Small intestine (tissue), 7 donors: ENCODE results near the gene PLEKHB2. TPM values are rescaled to one million over a fixed set of nuclear protein-coding genes. Genes with fewer than 3 reads are reported as not detected.
A peak's percentile ranks its signal among the peaks of the same experiment; 100 is the strongest.
"Not testable (repeated sequence)": the region's sequence is repeated elsewhere in the genome, so short reads cannot be mapped to it uniquely, and the experiment has no call there.

Experiments
- DNase-seq, 2 donors: peaks; one replicate each; pipeline versions ENCODE4 v3.0.0 to v3.0.0-alpha.2; 2013
- FAIRE-seq: peaks from 2 replicates; lab custom pipeline; 2012; peaks lifted over from hg19 to GRCh38; lab: Jason Lieb, UNC
- H3K27ac ChIP-seq, 3 donors: one replicate each; pipeline ENCODE4 v1.5.1; 2013; ENCODE audit warnings: low read length in 2 of 3, mild to moderate bottlenecking in 2 of 3, control low read depth in 1 of 3, inconsistent platforms in 1 of 3, low read depth in 1 of 3, moderate library complexity in 1 of 3
- H3K27me3 ChIP-seq, 3 donors: one replicate each; pipeline ENCODE4 v1.6.1; 2013; ENCODE audit warnings: low read length in 3 of 3, inconsistent platforms in 1 of 3; ENCODE audit not compliant: control insufficient read depth in 3 of 3, insufficient read depth in 3 of 3
- H3K36me3 ChIP-seq, 3 donors: one replicate each; pipeline ENCODE4 v1.6.1; 2013; ENCODE audit warnings: low read length in 3 of 3, inconsistent platforms in 1 of 3, low read depth in 1 of 3, mild to moderate bottlenecking in 1 of 3, moderate library complexity in 1 of 3; ENCODE audit not compliant: control insufficient read depth in 3 of 3, insufficient read depth in 2 of 3
- H3K4me1 ChIP-seq, 3 donors: one replicate each; pipeline ENCODE4 v1.6.1; 2013; ENCODE audit warnings: low read length in 2 of 3, inconsistent platforms in 1 of 3, low read depth in 1 of 3, mild to moderate bottlenecking in 1 of 3, moderate library complexity in 1 of 3; ENCODE audit not compliant: control insufficient read depth in 3 of 3, insufficient read depth in 2 of 3
- H3K4me3 ChIP-seq, 3 donors: one replicate each; pipeline ENCODE4 v1.5.1; 2013; ENCODE audit warnings: low read length in 3 of 3, control low read depth in 1 of 3, inconsistent platforms in 1 of 3, low read depth in 1 of 3, mild to moderate bottlenecking in 1 of 3, moderate library complexity in 1 of 3
- H3K9me3 ChIP-seq, 2 donors: one replicate each; pipeline ENCODE4 v1.6.1; 2013; ENCODE audit warnings: low read depth in 1 of 2, low read length in 1 of 2; ENCODE audit not compliant: control insufficient read depth in 2 of 2, insufficient read depth in 1 of 2
- WGBS, 3 donors: extraction: QIAGEN DNeasy Blood & Tissue Kit; methylation state at CpG; one replicate each; pipeline ENCODE4 v1.1.7; 2013; 5-methylcytosine and 5-hydroxymethylcytosine counted together
- polyA plus RNA-seq, 4 donors: library from polyadenylated mRNA; stranded (reverse) in 3 of 4; unstranded in 1 of 4; fragments of 200-250 nt in 3 of 4; fragments of 120-200 nt in 1 of 4; gene quantifications; one replicate each; pipeline versions ENCODE4 v1.2.1 to v1.2.3, GENCODE V29; 2013
- donor health status: healthy with polysubstance abuse.
- donor health status: control.
- donor health status: control.
- donor health status: Bipolar disorder and iron deficiency.
- donor health status: healthy.

The PLEKHB2 gene
- polyA plus RNA-seq, 4 donors: 40.3 to 134 (median 66.4) TPM

DNA sequence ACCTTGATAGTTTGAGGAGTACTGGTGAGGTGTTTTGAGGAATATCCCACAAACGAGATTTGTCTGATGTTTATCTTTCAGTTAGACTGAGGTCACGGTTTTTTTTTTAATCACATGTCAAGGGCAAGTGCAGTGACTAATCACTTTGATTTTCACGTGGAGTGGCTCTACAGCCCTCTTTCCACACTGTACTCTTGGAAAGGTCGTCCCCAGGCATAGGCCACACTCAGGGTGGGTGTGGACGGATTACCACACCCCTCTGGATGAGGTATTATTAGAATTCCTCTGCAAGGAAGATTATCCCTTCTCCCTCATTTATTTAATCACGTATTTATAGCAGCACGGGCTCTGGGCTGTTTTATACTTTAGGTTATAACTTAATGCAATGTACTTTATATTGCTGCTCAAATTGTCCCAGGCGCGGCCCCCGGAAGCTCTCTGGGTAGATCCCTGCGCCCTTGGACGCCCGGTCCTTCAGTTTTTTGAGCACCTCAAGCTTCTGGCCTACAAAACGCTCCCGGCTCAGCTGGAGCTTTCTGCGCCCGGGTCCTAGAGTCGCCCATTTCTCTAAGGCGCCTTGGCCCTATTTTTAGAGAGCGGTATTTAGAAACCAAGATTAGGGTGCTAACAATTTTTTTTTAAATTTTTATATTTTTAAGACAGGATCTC lies 515 bp upstream of the PLEKHB2 start:
- H3K4me1 ChIP-seq: peaks cover 0 to 22% (median 0%) of the 10 kb centered on the region in 3 donors
- FAIRE-seq: no peak
- 0 to 1% (median 0%) methylated on average over 20 of the region's 20 CpGs for WGBS, 3 donors
- DNase-seq: peak; percentile 85 to 89
- H3K27me3 ChIP-seq: no peaks in the 10 kb centered on the region
- peaks cover 0 to 4% (median 0%) of the 10 kb centered on the region in 3 donors for H3K36me3 ChIP-seq
- H3K4me3 ChIP-seq: peak overlapping the region; percentile 92 to 99 (median 97)
- H3K9me3 ChIP-seq: no peaks in the 10 kb centered on the region
- H3K27ac ChIP-seq: peak overlapping the region; percentile 97 to 100 (median 98)

DNA sequence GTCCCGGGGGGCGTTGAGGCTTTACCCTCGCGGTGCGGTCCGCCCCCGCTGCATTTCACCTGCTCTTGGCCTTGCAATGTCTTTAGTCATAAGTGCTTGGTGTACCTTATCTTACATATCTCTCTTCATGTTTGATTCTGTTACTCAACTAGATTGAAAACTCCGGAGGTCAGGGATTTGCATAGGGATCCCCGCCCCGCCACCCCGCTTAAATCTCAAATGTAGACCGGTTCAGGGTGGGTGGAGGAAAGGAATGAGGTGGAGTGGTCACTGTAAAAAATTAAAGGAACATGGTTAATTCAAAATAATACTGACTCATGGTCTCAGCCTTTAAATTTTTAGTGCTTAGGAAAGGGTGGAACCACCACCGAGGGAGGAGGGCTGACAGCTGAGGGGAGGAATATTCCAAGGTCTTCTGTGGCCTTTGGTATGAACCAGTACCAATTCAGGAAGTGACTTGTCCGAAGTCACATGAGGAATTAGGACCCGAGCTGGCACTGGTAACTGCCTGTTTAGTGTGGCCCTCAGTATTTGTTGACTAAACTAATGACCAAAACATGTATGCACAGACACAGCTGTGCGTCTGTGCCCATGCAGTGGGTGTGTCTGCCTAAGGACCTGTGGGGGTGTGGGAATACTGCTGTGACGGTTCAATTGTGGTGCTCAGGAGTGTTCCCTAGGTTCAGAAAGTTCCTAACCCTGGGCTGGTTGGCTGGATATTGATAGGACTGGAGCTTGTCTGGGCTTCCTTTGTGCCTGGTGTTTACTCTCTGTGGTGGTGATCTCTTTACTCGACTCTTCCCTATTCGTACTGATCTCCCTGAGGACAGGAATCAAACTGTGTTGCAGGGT lies 1.0 kb downstream of the PLEKHB2 start:
- peak; percentile 77 to 83 for DNase-seq
- WGBS, 3 donors: 2 to 3% (median 2%) methylated on average over 19 of the region's 19 CpGs
- Histone ChIP-seq H3K27me3 (no peaks in the 10 kb centered on the region), H3K4me3 (peak overlapping the region; percentile 92 to 99 (median 97)), H3K9me3 (no peaks in the 10 kb centered on the region), H3K36me3 (peaks cover 0 to 7% (median 0%) of the 10 kb centered on the region in 3 donors), H3K27ac (peak overlapping the region; percentile 97 to 100 (median 98)), H3K4me1 (peaks cover 0 to 19% (median 0%) of the 10 kb centered on the region in 3 donors)
- FAIRE-seq: no peak

DNA sequence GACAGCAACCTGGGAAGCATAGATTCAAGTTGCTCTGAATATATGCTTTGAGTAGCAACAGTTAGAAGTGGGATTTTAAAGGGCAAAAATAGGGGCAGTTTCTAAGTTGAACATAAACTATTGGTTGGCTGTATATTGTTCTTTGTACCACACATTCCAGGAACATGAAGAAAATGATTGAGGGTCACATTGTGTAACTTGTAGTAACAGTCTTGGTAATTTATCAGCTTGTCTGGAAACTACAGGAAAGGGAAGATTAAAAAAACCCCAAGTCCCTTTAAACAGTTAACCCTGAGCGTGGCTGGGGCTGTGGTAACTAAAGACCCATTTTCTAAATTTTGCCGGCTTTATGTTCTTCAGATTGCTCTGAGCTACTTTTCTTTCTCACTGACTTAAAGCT lies 7.4 kb downstream of the PLEKHB2 start:
- 70 to 76% (median 74%) methylated on average over 2 of the region's 2 CpGs for WGBS, 3 donors
- peaks cover 0 to 16% (median 0%) of the 10 kb centered on the region in 3 donors for H3K36me3 ChIP-seq
- peak overlapping the region in 1 of 3 donors; percentile 74 for H3K27ac ChIP-seq
- H3K9me3 ChIP-seq: no peaks in the 10 kb centered on the region
- no peak overlapping the region for H3K4me3 ChIP-seq
- no peak for FAIRE-seq
- peak in 1 of 2 donors; percentile 58 for DNase-seq
- no peaks in the 10 kb centered on the region for H3K27me3 ChIP-seq
- H3K4me1 ChIP-seq: peaks cover 0 to 19% (median 0%) of the 10 kb centered on the region in 3 donors

DNA sequence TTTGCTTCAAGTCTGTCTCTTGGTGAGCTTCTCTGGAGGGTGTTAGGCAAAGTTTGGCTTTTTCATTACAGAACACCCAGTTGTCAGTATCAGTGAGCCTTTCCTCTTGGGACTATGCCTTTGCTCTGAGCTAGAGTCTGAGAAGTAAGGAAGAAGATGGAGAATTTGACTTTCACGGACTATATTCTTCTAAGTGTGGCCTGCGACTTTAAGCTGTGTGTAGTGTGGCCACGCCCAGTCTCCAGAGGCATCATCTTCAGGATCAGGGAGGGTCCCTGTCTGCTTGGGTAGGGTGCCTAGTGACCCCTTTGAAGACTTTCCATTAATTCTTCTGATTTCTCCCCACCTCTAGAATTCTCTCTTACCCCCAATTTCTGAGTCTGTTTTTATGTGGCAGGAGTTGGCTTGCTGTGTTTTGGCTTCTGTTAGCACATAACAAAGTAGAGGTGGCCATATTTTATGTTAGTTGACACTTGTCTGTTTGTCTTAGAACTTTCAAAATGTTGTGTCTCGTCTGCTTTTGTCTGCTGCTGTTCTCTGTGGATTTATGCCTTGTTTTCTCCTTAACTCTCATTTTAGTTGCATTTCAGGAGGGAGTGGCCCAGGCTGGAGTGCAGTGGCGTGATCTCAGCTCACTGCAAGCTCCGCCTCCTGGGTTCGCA lies 8.6 kb downstream of the PLEKHB2 start:
- H3K36me3 ChIP-seq: peaks cover 0 to 16% (median 0%) of the 10 kb centered on the region in 3 donors
- H3K27me3 ChIP-seq: no peaks in the 10 kb centered on the region
- H3K27ac ChIP-seq: peak overlapping the region in 1 of 3 donors; percentile 74
- FAIRE-seq (no peak), DNase-seq (no peak)
- H3K9me3 ChIP-seq: no peaks in the 10 kb centered on the region
- WGBS, 3 donors: 92 to 96% (median 95%) methylated on average over 7 of the region's 7 CpGs
- H3K4me3 ChIP-seq: no peak overlapping the region
- peaks cover 0 to 19% (median 0%) of the 10 kb centered on the region in 3 donors for H3K4me1 ChIP-seq

DNA sequence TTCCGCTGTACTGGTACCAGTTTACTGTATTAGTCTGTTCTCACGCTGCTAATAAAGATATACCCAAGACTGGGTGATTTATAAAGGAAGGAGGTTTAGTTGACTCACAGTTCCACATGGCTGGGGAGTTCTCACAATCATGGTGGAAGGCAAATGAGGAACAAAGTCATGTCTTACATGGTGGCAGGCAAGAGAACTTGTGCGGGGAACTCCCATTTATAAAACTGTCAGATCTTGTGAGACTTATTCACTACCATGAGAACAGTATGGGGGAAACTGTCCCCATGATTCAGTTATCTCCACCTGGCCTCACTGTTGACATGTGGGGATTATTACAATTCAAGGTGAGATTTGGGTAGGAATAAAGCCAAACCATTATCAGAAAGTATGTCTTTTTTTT lies 9.8 kb downstream of the PLEKHB2 start:
- not testable (repeated sequence) for H3K27ac ChIP-seq, H3K27me3 ChIP-seq, H3K9me3 ChIP-seq, FAIRE-seq, H3K4me3 ChIP-seq, DNase-seq
- WGBS, 3 donors: 94 to 99% (median 95%) methylated on average over 3 of the region's 3 CpGs
- Histone ChIP-seq H3K36me3 (peaks cover 0 to 14% (median 0%) of the 10 kb centered on the region in 3 donors), H3K4me1 (peaks cover 0 to 19% (median 0%) of the 10 kb centered on the region in 3 donors)

DNA sequence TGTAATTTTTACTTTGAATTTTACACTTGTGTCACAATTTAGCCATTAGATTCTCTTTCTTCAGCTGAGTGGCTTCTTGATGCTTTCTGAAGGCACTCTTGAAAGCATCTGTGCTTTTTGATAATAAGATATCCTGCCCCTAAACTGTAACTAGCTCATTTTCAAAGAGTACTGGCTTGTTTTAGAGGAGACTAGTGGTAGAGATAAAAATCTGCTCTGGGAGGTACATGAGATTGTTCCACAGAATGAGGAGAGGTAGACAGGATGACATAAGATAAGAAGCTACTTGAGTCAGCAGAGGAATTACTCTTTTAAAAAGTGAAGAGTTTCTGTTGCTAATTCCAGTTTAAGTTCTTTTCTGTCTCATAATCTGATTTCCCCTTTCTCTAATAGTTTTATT lies 10.6 kb downstream of the PLEKHB2 start:
- Histone ChIP-seq H3K4me1 (peaks cover 0 to 19% (median 0%) of the 10 kb centered on the region in 3 donors), H3K27ac (no peak overlapping the region), H3K9me3 (no peaks in the 10 kb centered on the region), H3K4me3 (no peak overlapping the region), H3K27me3 (no peaks in the 10 kb centered on the region), H3K36me3 (peaks cover 0 to 12% (median 0%) of the 10 kb centered on the region in 3 donors)
- FAIRE-seq (no peak), DNase-seq (no peak)

DNA sequence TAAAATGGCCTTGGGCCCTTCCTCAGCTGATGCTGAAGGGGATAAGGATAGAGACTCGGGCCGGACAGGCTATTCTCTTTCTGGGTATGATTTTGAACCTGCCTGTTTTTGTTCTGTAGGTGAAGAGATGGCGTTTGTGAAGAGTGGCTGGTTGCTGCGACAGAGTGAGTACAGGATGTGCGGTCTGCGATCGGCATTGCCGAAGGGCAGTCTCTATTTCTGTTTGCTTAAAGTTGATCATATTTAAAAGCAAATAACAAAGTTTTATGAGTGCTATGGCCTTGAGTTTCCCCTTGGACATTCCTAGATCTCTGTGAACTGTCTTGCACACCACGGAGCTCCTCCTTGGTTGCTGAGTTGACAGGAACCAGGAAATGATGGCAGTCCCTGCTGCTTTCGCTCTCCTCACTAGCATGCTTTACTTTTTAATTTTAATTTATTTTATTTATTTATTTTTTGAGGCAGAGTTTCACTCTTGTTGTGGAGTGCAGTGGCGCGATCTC lies 15.7 kb downstream of the PLEKHB2 start:
- Histone ChIP-seq H3K9me3 (no peaks in the 10 kb centered on the region), H3K27me3 (no peaks in the 10 kb centered on the region), H3K4me3 (no peak overlapping the region), H3K4me1 (no peaks in the 10 kb centered on the region), H3K27ac (no peak overlapping the region), H3K36me3 (peaks cover 2 to 42% (median 4%) of the 10 kb centered on the region in 3 donors)
- FAIRE-seq (no peak), DNase-seq (peak in 1 of 2 donors; percentile 32)
- WGBS, 3 donors: 92% methylated on average over 12 of the region's 12 CpGs

DNA sequence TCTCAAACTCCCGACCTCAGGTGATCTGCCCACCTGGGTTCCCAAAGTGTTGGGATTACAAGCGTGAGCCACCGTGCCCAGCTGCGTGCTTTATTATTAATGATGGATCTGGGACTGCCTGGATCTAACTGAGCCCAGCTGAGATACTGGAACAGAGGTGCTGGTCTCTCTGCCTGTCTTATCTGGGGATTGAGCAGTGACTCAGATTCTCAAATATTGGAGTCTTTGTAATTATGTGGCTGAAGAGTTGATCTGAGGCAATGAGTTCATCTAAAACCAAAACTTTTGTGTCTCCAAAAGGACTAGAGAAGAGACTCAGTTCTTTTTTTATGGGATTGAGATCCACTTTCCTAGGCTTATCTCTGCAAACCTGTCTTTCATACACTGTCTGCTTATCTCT lies 16.3 kb downstream of the PLEKHB2 start:
- no peak overlapping the region for H3K27ac ChIP-seq
- H3K9me3 ChIP-seq: no peaks in the 10 kb centered on the region
- 96 to 98% (median 97%) methylated on average over 4 of the region's 4 CpGs for WGBS, 3 donors
- no peak overlapping the region for H3K4me3 ChIP-seq
- FAIRE-seq (no peak), DNase-seq (no peak)
- no peaks in the 10 kb centered on the region for H3K4me1 ChIP-seq
- H3K27me3 ChIP-seq: no peaks in the 10 kb centered on the region
- peaks cover 5 to 46% (median 6%) of the 10 kb centered on the region in 3 donors for H3K36me3 ChIP-seq
